GM19328 (cell line): Measurements from ENCODE around the gene ST14.

Source experiments
- ATAC-seq: cut with Tn5 transposase; IDR thresholded peaks from one replicate; pipeline ENCODE4 v1.9.1; 2021; ENCODE audit warnings: mild to moderate bottlenecking, moderate library complexity; ENCODE audit not compliant: unreplicated experiment

The ST14 gene

DNA sequence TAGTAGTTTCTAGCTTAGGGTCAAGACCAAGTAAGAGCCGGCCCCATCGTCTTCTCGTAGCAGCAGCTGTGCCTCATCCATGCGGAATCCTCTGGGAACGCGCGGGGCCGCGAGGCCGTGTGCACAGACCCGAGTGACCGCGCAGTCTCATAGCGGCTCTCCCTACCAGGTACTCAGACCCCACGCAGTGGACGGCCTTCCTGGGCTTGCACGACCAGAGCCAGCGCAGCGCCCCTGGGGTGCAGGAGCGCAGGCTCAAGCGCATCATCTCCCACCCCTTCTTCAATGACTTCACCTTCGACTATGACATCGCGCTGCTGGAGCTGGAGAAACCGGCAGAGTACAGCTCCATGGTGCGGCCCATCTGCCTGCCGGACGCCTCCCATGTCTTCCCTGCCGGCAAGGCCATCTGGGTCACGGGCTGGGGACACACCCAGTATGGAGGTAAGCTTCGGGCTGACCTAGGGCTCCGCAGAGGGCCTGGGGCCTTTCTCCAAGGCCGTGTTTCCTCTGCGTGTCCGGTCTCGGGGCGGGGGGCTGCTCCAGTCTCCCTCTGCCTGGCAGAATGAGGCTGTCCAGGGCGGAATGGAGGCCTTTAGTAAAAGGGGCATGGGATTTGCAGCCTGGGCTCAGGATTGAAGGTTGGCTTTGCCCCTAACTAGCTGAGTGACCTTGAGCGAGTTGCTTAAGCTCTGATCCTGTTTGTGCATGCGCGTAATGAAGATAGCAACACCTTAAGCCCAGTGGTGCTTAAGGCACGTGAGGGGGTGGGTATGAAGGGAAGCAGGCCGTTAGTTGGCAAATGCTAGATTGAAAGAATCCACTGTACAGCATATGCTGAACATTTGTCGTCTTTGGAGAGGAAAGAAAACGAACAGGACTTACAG, 48.9 kb downstream of the ST14 start:
- ATAC-seq, result no peak

DNA sequence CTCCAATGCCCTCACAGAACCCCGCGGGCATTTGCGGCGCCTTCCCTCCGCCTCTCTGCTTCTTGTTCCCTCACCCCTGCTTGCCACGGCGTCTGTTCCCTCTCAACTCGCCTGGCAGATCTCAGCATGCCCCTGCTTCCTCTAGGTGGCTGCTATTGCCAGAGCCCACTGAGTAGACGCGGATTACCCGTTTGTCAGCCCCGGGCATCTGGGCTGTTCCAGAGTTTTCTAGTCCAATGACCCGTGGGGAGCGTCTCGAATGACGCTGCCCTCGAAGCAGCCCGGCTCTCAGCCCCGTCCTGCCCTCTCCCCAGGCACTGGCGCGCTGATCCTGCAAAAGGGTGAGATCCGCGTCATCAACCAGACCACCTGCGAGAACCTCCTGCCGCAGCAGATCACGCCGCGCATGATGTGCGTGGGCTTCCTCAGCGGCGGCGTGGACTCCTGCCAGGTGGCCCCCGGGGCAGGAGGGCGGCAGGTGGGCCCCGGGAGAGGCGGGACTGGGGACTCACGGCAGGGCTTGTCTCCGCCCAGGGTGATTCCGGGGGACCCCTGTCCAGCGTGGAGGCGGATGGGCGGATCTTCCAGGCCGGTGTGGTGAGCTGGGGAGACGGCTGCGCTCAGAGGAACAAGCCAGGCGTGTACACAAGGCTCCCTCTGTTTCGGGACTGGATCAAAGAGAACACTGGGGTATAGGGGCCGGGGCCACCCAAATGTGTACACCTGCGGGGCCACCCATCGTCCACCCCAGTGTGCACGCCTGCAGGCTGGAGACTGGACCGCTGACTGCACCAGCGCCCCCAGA, 49.7 kb downstream of the ST14 start:
- ATAC-seq, result no peak

DNA sequence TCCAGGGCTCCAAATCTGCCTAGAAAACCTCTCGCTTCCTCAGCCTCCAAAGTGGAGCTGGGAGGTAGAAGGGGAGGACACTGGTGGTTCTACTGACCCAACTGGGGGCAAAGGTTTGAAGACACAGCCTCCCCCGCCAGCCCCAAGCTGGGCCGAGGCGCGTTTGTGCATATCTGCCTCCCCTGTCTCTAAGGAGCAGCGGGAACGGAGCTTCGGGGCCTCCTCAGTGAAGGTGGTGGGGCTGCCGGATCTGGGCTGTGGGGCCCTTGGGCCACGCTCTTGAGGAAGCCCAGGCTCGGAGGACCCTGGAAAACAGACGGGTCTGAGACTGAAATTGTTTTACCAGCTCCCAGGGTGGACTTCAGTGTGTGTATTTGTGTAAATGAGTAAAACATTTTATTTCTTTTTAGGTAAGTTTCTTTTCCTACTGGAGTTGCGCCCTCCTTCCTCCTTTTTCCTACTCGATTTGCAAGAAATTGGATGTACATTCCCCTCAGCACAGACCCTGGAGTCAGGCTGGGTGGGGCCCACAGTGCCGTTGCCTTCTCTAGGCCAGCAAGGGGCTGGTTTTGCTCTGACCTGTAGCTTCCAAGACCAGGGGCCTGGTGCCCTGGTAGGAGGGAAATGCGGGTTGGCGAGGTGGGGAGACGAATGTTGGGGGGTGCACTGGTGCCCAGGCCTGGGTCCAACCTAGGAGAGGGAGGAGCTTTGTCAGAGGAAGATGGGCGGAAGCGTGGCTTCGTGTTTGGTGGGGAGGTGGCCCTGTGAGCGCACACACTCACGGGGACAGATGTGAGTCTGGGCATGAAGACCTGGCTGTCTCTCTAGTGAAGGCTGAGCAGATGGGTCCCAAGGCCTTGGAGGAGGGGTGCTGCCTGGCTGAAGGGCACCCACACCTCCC, 50.6 kb downstream of the ST14 start:
- ATAC-seq, result no peak

DNA sequence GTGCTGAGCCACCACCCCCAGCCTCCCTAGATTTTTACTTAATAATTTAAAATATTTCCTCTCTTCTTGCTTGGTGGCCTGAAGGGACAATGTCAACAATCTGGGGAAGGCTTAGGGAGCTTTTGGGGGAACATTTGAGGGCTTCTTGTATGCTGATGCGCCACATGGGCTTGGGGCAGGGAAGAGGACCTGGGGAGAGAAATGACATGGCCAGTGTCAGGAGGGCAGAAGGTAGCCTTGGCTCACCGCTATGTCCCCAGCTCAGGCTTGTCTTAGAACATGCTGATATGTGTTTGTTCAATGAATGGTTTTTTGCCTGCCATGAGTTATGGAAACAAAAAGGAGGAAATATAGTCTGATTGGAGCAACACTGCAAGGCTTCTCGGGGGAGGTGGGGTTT, 51.6 kb downstream of the ST14 start:
- ATAC-seq, result no peak

DNA sequence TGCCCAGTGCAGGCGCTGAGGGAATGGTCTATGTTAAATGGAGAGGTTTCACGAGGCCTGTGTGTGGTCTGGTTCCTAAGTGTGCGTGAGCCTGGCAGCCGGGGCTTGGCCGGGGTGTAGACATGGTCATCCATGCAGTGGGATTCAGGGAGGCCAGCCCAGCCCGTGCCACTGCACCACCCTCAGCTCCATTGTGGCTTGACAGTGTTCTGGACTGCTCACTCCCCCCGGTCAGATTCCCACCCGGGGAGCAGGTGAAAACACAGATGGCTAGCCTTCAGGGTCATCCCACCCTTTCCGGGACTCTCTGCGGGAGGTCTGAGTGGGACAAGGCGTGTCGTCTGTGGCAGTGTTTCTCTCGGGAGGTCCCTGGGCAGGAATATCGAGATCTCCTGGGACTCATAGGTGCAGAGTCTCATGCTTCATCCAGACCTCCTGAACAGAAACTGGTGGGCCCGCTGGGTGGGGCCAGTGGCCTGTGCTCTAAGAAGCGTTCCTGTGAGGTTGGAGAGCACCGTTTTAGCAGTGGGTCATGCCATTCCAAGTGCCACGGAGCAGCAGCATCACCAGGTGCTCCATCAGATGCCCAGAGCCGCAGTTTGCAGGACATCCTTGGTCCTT, 52.3 kb downstream of the ST14 start:
- no peak for ATAC-seq

DNA sequence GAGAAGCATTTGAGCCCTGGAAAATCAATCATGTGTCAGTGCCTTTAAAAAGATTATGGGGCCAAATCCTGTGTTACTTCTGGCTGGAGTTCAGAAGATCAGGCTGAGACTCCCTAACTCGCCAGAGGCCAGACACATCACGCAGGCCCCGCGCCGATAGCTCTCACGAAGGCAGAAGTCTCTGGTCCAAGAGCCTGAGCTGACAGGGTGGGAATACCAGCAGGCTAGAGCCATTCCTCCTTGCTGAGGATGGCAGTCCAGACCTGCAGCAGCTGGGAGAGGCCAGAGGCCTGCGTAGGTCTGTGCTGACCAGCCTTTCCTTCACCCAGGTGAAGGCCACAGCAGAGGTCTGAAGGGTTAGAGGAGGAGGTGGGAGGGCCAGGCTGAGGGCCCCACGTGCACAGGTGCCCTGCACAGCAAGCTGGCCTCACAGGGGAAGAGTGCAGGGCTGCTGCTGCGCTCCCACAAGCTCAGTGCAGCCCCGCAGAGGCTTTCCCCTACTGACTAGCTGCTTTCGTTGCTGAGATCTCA, 52.9 kb downstream of the ST14 start:
- no peak for ATAC-seq

DNA sequence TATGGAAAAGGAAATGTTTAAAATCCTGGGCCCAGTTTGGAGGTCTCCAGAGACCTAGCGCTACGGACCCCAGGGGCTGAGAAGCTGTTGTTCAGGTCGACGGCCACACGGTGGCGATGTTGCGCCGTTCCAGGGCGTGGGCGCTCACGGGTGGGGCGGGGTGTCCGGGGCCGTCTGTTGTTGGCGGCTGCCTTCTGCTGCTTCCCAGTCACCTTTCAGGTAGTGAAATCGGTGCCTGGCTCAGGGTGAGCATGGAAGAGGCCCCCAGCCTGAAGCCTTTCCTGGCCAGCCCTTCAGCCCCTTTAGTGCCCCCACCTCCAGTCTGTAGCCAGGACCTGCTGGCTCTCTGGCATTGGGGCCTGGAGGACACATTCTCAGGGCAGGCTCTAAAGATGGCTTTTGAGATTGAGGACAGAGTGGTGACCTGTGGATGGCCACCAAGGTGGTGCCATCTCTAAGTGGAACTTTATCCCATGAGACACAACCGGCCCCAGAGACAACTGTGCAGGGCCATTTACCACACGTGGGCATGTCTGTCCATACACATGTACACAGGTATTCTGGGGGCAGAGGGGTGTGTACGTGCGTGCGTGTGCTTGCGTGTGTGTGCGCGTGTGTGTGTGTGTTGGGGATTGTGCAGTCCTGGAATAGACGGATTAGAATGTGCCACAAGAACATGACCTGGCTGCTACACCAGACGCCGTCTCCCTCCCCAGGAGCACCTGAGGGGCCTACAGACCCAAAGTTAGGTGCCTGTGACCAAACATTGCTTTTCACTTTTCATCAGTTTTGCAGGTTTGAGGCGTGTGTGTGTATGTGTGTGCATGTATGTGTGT, 53.8 kb downstream of the ST14 start:
- peak; percentile 75 for ATAC-seq

DNA sequence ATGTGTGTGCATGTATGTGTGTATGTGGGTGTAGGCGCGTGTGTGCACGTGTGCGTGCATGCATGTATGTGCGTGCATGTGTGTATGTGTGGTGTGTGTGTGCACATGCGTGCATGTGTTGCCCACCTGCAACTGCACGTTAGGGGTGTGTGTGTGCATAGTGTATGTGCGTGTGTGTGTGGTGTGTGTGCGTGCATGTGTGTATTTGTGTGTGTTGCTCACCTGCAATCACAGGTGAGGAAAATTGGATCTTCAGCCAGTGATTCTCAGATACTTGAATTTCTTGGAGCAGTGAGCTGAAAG, 54.3 kb downstream of the ST14 start:
- no peak for ATAC-seq

DNA sequence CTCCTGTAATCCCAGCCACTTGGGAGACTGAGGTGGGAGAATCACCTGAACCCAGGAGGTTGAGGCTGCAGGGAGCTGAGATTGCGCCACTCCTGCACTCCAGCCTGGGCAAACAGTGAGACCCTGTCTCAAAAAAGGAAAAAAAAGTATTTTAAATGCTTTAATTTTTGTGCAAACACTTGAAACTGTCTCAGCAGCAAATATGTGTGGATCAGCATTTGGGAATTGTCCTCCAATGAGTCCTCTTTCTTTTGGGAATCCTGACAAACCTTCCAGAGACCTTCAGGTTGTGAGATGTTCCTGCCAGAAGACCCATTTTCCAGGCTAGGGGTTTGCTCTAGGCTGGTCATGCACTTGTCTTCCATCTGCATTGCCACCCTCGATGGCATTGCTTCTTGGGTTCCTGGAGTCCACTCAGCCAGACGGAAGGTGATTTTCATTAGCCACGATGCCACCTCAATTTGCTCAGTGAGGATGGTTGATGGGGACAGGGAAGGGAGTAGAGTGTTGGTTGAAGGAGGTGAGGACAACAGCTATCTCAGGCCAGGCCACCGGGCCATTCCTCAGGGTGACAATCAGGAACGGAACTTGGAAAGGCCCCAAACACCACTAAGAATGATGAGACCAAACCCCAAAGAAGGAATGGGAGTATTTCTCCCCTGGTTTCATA, 55.4 kb downstream of the ST14 start:
- no peak for ATAC-seq

DNA sequence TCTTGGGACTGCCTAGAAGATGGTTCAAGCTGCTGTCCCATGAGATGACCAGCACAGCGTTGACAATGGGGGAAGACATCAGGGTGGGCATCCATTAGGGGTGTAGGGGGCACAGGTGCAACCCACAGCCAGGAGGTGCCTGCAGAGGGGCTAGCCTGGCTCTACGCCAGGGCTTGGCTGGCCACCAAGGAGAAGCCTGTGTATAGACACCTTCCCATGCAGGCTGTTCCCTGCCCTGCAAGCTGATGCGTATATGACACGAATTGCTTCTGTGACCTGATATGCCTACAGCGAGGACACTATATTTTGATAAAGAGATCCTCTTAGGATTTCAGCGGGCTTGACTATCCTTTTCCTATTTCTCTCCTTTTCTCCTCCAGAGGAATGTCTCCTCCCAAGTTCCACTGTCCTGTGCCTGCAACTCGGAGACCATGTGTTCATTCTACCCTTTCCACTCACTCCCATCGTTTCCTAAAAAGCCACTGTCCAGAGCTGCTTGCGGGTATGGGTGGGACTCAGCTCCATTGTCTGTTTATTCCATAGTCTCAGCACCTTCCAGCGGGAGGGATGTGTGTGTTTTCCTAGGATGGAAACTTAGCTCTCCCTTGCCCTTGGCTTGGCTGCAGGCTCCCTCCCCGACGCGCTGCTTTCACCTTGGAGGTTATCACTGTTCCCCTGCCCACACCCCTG, 56.1 kb downstream of the ST14 start:
- ATAC-seq, result no peak

DNA sequence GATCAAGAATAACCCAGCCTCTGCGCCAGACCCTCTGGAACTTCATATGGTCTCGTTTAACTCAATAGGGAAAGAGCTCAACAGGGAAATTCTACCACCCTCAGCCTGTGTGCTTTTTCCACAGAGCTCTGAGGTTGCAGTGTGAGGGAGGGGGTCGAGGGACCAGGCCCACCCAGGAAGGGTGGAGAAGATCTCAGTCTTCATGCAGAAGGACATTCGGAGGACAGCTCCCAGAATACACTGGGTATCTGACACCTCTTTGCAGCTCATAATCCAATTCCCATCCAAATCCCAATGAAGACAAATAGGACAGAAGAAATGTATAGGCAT, 56.6 kb downstream of the ST14 start:
- no peak for ATAC-seq

DNA sequence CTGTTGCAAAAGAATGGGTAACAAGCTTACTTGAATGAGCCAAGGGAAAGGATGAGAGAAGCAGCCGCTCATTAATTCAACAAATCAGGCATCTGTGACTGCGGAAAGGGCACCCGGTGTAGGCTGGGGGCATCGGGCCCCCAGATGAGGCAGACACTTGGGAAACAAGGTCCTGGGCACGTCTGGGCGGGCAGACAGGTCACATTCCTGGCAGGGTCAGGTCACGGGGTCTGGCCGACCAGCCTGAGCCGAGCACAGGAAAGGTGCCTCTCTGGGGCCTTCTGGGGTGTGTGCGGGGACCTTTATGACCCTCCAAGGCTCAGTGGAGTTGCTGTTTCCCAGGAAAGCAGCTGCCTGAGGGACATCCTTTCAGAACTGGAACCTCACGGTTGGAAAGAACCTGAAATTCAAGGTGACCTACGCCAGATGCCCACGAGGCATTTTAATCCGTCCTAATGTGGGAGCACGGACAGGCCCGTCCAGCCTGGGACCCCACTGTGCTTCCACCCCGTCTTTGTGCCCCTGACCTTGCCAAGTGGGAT, 57.1 kb downstream of the ST14 start:
- no peak for ATAC-seq

DNA sequence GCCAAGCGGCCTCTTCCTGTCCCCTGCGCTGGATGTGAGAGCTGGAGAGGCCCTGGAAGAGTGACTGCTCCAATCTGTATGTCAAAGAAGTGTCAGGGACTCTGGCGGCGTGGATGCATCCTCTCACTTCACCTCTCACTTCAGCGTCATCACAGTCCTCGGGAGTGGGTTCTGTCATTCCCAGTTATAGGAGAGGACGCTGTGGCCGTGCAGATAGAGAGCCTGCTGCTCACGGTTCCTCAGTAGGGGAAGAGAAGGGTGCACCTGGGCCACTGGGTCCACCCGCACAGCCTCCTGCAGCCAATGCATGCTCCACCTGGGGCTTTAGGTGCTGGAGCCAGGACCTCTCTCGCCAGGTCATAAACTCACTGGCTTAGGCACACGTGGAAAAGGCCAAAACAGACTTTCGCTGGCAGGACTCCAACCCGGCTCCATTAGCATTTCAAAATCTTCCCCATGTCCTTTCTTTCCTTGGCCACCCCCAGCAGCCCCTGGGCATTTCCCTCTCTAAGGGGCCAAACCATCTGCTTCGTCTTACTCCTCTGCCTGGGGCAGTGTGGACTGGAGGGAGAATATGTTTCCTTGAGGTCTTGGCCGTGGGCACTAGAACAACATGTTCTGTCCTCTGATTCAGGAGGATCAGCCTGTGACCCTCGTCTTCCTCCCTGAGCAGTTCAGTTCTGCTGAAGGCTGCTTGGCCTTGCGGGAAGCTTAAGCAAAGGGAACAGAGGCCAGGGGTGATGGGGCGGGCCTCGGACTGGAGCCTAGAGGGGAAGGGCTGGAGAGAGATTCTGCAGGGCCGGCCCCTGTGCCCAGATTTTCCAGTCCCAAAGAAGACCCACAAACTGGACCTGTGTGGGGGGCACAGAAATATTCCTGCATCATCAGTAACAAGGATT, 57.8 kb downstream of the ST14 start:
- ATAC-seq, result no peak

DNA sequence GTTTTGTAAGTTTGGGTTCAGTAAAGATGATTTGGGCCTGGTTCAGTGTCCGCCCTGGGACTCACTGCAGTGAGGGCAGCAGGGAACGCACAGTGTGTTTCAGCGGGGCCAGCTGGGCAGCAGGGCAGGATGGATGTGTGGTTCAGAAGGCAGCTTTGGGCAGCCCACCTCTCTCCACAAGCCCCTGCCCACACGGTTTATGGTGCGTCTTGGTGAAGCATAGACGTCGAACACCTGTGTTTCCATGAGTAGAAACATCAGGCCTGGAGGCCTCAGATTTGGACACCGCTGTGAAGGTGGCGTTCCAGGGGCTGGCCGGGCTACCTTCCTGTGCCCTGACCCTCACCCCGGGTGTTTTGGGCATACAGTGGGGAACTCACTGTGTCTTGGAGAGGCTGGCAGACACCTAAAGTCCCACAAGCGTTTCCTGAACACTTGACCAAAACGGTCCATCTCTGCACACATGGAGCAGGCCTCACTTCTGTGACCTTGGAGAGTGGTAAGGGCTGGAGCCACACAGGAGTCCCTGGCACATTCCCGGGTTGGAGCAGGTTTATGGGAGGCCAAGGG, 59.0 kb downstream of the ST14 start:
- no peak for ATAC-seq

DNA sequence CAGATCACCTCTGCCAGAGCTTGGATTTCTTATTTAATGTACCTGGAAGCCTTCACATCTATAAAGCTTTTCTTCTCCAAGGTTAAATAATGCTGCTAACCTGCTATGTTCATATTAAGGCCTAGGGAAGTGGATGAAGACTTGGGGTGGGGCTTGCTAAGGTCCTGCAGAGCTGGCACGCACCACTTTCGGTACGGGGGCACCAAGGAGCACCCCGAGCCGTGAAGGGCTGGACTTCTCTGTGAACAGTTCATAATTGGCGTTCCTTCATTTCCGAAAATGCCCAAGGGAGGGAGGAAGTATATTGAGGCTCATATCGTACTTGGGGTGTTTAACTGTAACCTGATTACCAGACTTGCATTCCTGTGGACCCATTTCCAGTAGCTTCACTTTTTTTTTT, 59.6 kb downstream of the ST14 start:
- no peak for ATAC-seq

DNA sequence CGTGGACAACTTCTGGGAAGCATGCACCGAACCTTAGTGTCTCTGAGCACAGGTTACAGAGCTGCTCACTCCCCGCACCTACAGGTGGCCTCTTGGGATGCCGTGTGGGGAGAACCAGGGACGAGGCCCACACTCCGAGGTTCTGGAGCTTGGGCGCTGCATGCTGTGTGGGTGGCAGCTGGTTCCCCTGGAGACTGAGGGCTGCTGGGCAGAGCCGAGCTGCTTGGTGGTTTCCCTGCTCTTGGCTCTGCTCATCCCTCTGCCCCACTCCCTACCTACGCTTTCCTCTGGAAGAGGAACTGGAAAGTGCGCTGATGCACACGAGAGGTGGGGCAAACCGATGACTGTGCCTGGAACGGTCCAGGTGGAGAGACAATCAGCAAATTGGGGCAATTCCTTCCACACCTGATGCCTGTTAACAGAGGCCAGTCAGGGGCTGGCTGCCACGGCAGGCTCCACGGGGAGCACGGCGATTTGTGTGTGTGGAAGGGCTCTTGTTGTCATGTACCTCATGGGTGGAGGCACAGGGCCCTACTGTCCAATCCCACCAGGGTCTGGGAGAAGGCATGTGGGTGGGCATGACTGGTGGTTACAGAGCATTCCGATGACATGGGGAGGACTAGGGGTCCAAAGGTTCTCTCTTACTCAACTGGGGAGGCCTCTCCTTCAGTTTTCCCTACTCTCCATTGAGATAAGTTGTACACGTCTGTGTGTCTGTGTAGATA, 60.9 kb downstream of the ST14 start:
- ATAC-seq, result no peak
